Middle frontal gyrus (tissue), 1 donor: ENCODE results near the gene POLR1E.
"Not testable (repeated sequence)": the region's sequence is repeated elsewhere in the genome, so short reads cannot be mapped to it uniquely, and the experiment has no call there.

Experiments
- DNase-seq: peaks from one replicate; pipeline ENCODE4 v3.0.0-alpha.2; 2015; ENCODE audit warnings: low spot score; ENCODE audit errors: extremely low spot score

The POLR1E gene

GRCh38 chr9:37501957-37502596, 16.3 kb downstream of the POLR1E start:
- no peak for DNase-seq

GRCh38 chr9:37503736-37504135, 18.0 kb downstream of the POLR1E start:
- no peak for DNase-seq

GRCh38 chr9:37504605-37505004, 18.9 kb downstream of the POLR1E start:
- DNase-seq = no peak

- DNase-seq = no peak
Observed at GRCh38 chr9:37507566-37508134, 21.9 kb downstream of the POLR1E start.

- DNase-seq = no peak
Observed at GRCh38 chr9:37508135-37508833, 22.5 kb downstream of the POLR1E start.

- no peak for DNase-seq
Observed at GRCh38 chr9:37508834-37509206, 23.1 kb downstream of the POLR1E start.

- no peak for DNase-seq
Observed at GRCh38 chr9:37509536-37509935, 23.8 kb downstream of the POLR1E start.

GRCh38 chr9:37510053-37510452, 24.3 kb downstream of the POLR1E start:
- not testable (repeated sequence) for DNase-seq

GRCh38 chr9:37511016-37512010, 25.6 kb downstream of the POLR1E start:
- DNase-seq = no peak

- no peak for DNase-seq
Observed at GRCh38 chr9:37512437-37512836, 26.7 kb downstream of the POLR1E start.

GRCh38 chr9:37514415-37514814, 28.7 kb downstream of the POLR1E start:
- not testable (repeated sequence) for DNase-seq

GRCh38 chr9:37514999-37515398, 29.3 kb downstream of the POLR1E start:
- DNase-seq = no peak

GRCh38 chr9:37515620-37516258, 30.0 kb downstream of the POLR1E start:
- no peak for DNase-seq

GRCh38 chr9:37517923-37518322, 32.2 kb downstream of the POLR1E start:
- no peak for DNase-seq

- no peak for DNase-seq
Observed at GRCh38 chr9:37520641-37521040, 34.9 kb downstream of the POLR1E start.

GRCh38 chr9:37521111-37521510, 35.4 kb downstream of the POLR1E start:
- no peak for DNase-seq

GRCh38 chr9:37522971-37523370, 37.2 kb downstream of the POLR1E start:
- no peak for DNase-seq

GRCh38 chr9:37523916-37524315, 38.2 kb downstream of the POLR1E start:
- DNase-seq = no peak

- DNase-seq = no peak
Observed at GRCh38 chr9:37528652-37529471, 43.1 kb downstream of the POLR1E start.

GRCh38 chr9:37531699-37532098, 46.0 kb downstream of the POLR1E start:
- DNase-seq = no peak
